Vagina (tissue), 2 donors: ENCODE measurements around the gene UPB1. TPM values are rescaled to one million over a fixed set of nuclear protein-coding genes. Genes with fewer than 3 reads are reported as not detected.

ENCODE experiments used
- DNase-seq, 2 donors: peaks; one replicate each; pipeline ENCODE4 v3.0.0-alpha.2; 2017; ENCODE audit errors: extremely low spot score in 2 of 2
- H3K27ac ChIP-seq: fragments of 200-600 bp; sonication (generic); one replicate; pipeline ENCODE4 v1.5.1; 2019
- H3K27me3 ChIP-seq: fragments of 200-600 bp; sonication (generic); one replicate; pipeline ENCODE4 v1.5.1; 2019
- H3K36me3 ChIP-seq, 2 donors: fragments of 200-600 bp; sonication (generic); one replicate each; pipeline ENCODE4 v1.5.1; 2017 to 2019
- H3K4me1 ChIP-seq: fragments of 200-600 bp; sonication (generic); one replicate; pipeline ENCODE4 v1.5.1; 2019
- H3K4me3 ChIP-seq, 2 donors: fragments of 200-600 bp; sonication (generic); 1 replicate in 1 of 2; 2 replicates in 1 of 2; pipeline ENCODE4 v1.5.1; 2016 to 2019
- H3K9me3 ChIP-seq: fragments of 200-600 bp; sonication (generic); one replicate; pipeline ENCODE4 v1.5.1; 2019
- CTCF ChIP-seq, 3 experiments: fragments of 450-650 bp in 2 of 3; fragments of 200-600 bp in 1 of 3; sonication (generic) in 1 of 3; IDR thresholded peaks; one replicate each; pipeline ENCODE4 v1.5.1; 2017 to 2019; ENCODE audit warnings: antibody characterized with exemption in 3 of 3, mild to moderate bottlenecking in 2 of 3, moderate library complexity in 2 of 3
- POLR2A ChIP-seq, 2 donors: fragments of 450-650 bp; IDR thresholded peaks; one replicate each; pipeline ENCODE4 v1.6.1; 2017; ENCODE audit warnings: antibody characterized with exemption in 2 of 2, mild to moderate bottlenecking in 2 of 2, moderate library complexity in 2 of 2
- POLR2AphosphoS5 ChIP-seq, 2 donors: sonication (generic); formaldehyde crosslinking; IDR thresholded peaks; one replicate each; pipeline ENCODE4 v1.9.0; 2017; ENCODE audit warnings: antibody characterized with exemption in 2 of 2, mild to moderate bottlenecking in 2 of 2, low read depth in 1 of 2; ENCODE audit not compliant: insufficient read depth in 1 of 2
- intact Hi-C: fragments of 100-400 bp; cut with DNase I; formaldehyde crosslinking; loops from one replicate; pipeline ENCODE4 v1.15.1; 2023
- total RNA-seq: library from RNA; depleted of rRNA; stranded (reverse); fragments of >200 nt; gene quantifications from one replicate; pipeline ENCODE4 v1.2.3, GENCODE V29; 2016

UPB1 gene
- total RNA-seq, 1 donor from 2014 or later = not detected

GRCh38 chr22:24492391-24492790 lies 2.7 kb upstream of the UPB1 start:
- H3K9me3 ChIP-seq = no peaks in the 10 kb centered on the region
- no peak overlapping the region for H3K27ac ChIP-seq
- H3K27me3 ChIP-seq = peaks cover 10% of the 10 kb centered on the region
- TF ChIP-seq CTCF (IDR thresholded peaks at IDR 0.05) = no peak
- no peak for TF ChIP-seq POLR2AphosphoS5 (IDR thresholded peaks at IDR 0.05; ENCODE audit: insufficient read depth in 1 of 2, low read depth in 1 of 2)
- no peak for TF ChIP-seq POLR2A (IDR thresholded peaks at IDR 0.05)
- peaks cover 10% of the 10 kb centered on the region for H3K4me1 ChIP-seq
- intact Hi-C loops = no loop called here
- no peak for DNase-seq
- H3K4me3 ChIP-seq = no peak overlapping the region
- H3K36me3 ChIP-seq = no peaks in the 10 kb centered on the region

GRCh38 chr22:24494167-24494527 lies 985 bp upstream of the UPB1 start:
- no peak overlapping the region for H3K27ac ChIP-seq
- H3K4me3 ChIP-seq = no peak overlapping the region
- peaks cover 10% of the 10 kb centered on the region for H3K4me1 ChIP-seq
- H3K27me3 ChIP-seq = peaks cover 10% of the 10 kb centered on the region
- DNase-seq = no peak
- no peaks in the 10 kb centered on the region for H3K9me3 ChIP-seq
- no peak for TF ChIP-seq POLR2A (IDR thresholded peaks at IDR 0.05)
- TF ChIP-seq CTCF (IDR thresholded peaks at IDR 0.05) = no peak
- TF ChIP-seq POLR2AphosphoS5 (IDR thresholded peaks at IDR 0.05; ENCODE audit: insufficient read depth in 1 of 2, low read depth in 1 of 2) = no peak
- intact Hi-C loops = no loop called here
- H3K36me3 ChIP-seq = no peaks in the 10 kb centered on the region

- no peaks in the 10 kb centered on the region for H3K36me3 ChIP-seq
- DNase-seq = no peak
- H3K27me3 ChIP-seq = peaks cover 10% of the 10 kb centered on the region
- intact Hi-C loops = no loop called here
- peaks cover 10% of the 10 kb centered on the region for H3K4me1 ChIP-seq
- no peaks in the 10 kb centered on the region for H3K9me3 ChIP-seq
- H3K27ac ChIP-seq = no peak overlapping the region
- no peak overlapping the region for H3K4me3 ChIP-seq
- no peak for TF ChIP-seq CTCF (IDR thresholded peaks at IDR 0.05)
- TF ChIP-seq POLR2A (IDR thresholded peaks at IDR 0.05) = no peak
- TF ChIP-seq POLR2AphosphoS5 (IDR thresholded peaks at IDR 0.05; ENCODE audit: insufficient read depth in 1 of 2, low read depth in 1 of 2) = no peak
Measured at GRCh38 chr22:24495365-24495675, 188 bp downstream of the UPB1 start.

GRCh38 chr22:24496234-24496633 lies 1.1 kb downstream of the UPB1 start:
- H3K9me3 ChIP-seq = no peaks in the 10 kb centered on the region
- peaks cover 10% of the 10 kb centered on the region for H3K4me1 ChIP-seq
- DNase-seq = no peak
- no peak overlapping the region for H3K27ac ChIP-seq
- no peak for TF ChIP-seq CTCF (IDR thresholded peaks at IDR 0.05)
- TF ChIP-seq POLR2A (IDR thresholded peaks at IDR 0.05) = no peak
- TF ChIP-seq POLR2AphosphoS5 (IDR thresholded peaks at IDR 0.05; ENCODE audit: insufficient read depth in 1 of 2, low read depth in 1 of 2) = no peak
- H3K4me3 ChIP-seq = no peak overlapping the region
- peaks cover 10% of the 10 kb centered on the region for H3K27me3 ChIP-seq
- intact Hi-C loops = no loop called here
- H3K36me3 ChIP-seq = no peaks in the 10 kb centered on the region

- no peaks in the 10 kb centered on the region for H3K9me3 ChIP-seq
- H3K36me3 ChIP-seq = no peaks in the 10 kb centered on the region
- DNase-seq = no peak
- peaks cover 10% of the 10 kb centered on the region for H3K4me1 ChIP-seq
- no peak overlapping the region for H3K27ac ChIP-seq
- H3K4me3 ChIP-seq = no peak overlapping the region
- H3K27me3 ChIP-seq = peaks cover 10% of the 10 kb centered on the region
- TF ChIP-seq POLR2AphosphoS5 (IDR thresholded peaks at IDR 0.05; ENCODE audit: insufficient read depth in 1 of 2, low read depth in 1 of 2) = no peak
- TF ChIP-seq POLR2A (IDR thresholded peaks at IDR 0.05) = no peak
- no peak for TF ChIP-seq CTCF (IDR thresholded peaks at IDR 0.05)
- intact Hi-C loops = no loop called here
Measured at GRCh38 chr22:24496661-24497060, 1.5 kb downstream of the UPB1 start.
